K562 (cell line): ENCODE results near the gene GZMM. TPM values are rescaled to one million over a fixed set of nuclear protein-coding genes. Genes with fewer than 3 reads are reported as not detected.

Experiments used
- BCL6 ChIP-seq: fragments of 250-450 bp; sonication (Bioruptor Pico); IDR thresholded peaks from 2 replicates; pipeline ENCODE4 v1.4.0; 2020
- DDX20 ChIP-seq: fragments of 450-650 bp; IDR thresholded peaks from 2 replicates; pipeline ENCODE4 v1.6.1; 2016; ENCODE audit warnings: missing genetic modification characterization, low read depth, mild to moderate bottlenecking, missing compliant biosample characterization, moderate library complexity
- DIDO1 ChIP-seq: fragments of 450-650 bp; IDR thresholded peaks from 2 replicates; pipeline ENCODE4 v1.6.1; 2016; ENCODE audit warnings: low read depth, missing biosample characterization, missing genetic modification characterization
- EGR1 ChIP-seq: fragments of 450-650 bp; conservative IDR thresholded peaks from 2 replicates; pipeline ENCODE4 v1.6.1; 2017; ENCODE audit warnings: mild to moderate bottlenecking
- MAZ ChIP-seq, 2 experiments: fragments of 450-650 bp in 1 of 2; sonication (generic) in 1 of 2; formaldehyde crosslinking; IDR thresholded peaks in 1 of 2; conservative IDR thresholded peaks in 1 of 2; 2 replicates each; pipeline versions ENCODE4 v1.4.0 to v1.5.0; 2020; ENCODE audit warnings: mild to moderate bottlenecking in 1 of 2, missing genetic modification reagents in 1 of 2
- POLR2G ChIP-seq: fragments of 200-400 bp; formaldehyde crosslinking; IDR thresholded peaks from 2 replicates; pipeline ENCODE4 v1.6.1; 2017; ENCODE audit warnings: low read depth, mild to moderate bottlenecking, antibody characterized with exemption, low read length, moderate library complexity
- PRMT5 ChIP-seq: sonication (generic); formaldehyde crosslinking; IDR thresholded peaks from 2 replicates; pipeline ENCODE4 v1.5.0; 2020; ENCODE audit warnings: missing genetic modification reagents
- RB1 ChIP-seq: fragments of 450-650 bp; IDR thresholded peaks from 2 replicates; pipeline ENCODE4 v1.6.1; 2017; ENCODE audit warnings: low read depth, mild to moderate bottlenecking
- RBBP5 ChIP-seq: fragments of 200-600 bp; sonication (generic); IDR thresholded peaks from 2 replicates; pipeline ENCODE4 v1.6.1; 2012; ENCODE audit warnings: borderline replicate concordance, mild to moderate bottlenecking, low read length, control low read depth, inconsistent platforms; ENCODE audit not compliant: insufficient read depth, poor library complexity, severe bottlenecking
- RBM22 ChIP-seq: fragments of 200-400 bp; formaldehyde crosslinking; IDR thresholded peaks from 2 replicates; pipeline ENCODE4 v1.6.1; 2018; ENCODE audit warnings: low read length, low read depth; ENCODE audit not compliant: poor library complexity, severe bottlenecking
- SREBF2 ChIP-seq: sonication (generic); formaldehyde crosslinking; IDR thresholded peaks from 2 replicates; pipeline ENCODE4 v1.4.0; 2020; ENCODE audit warnings: mild to moderate bottlenecking, missing genetic modification reagents
- TCF3 ChIP-seq: sonication (generic); formaldehyde crosslinking; IDR thresholded peaks from 2 replicates; pipeline ENCODE4 v1.4.0; 2020; ENCODE audit warnings: mild to moderate bottlenecking, missing genetic modification reagents
- ZNF165 ChIP-seq: fragments of 250-450 bp; sonication (Bioruptor Pico); IDR thresholded peaks from 2 replicates; pipeline ENCODE4 v1.4.0; 2020; ENCODE audit warnings: borderline replicate concordance
- polyA plus RNA-seq, 8 experiments: library from polyadenylated mRNA; depleted of rRNA in 4 of 8; stranded (reverse) in 5 of 8; unstranded in 3 of 8; fragments of >200 nt; fragmentation: Nextera tagmentation in 2 of 8; fragmentation: Illumina TruSeq in 1 of 8; extraction: Ambion mirVana in 2 of 8; extraction: Trizol in 1 of 8; gene quantifications; 2 replicates each; pipeline versions ENCODE4 v1.2.1 to v1.2.3, GENCODE V29; 2011 to 2014; ENCODE audit warnings: inconsistent platforms in 1 of 8, missing spikeins in 1 of 8
- total RNA-seq, 7 experiments: library from RNA; depleted of rRNA in 6 of 7; stranded (reverse); fragments of >200 nt in 6 of 7; fragmentation: Illumina TruSeq in 2 of 7; extraction: Trizol in 2 of 7; gene quantifications; 2 replicates each; pipeline versions ENCODE4 v1.2.1 to v1.2.3, GENCODE V29; 2011 to 2021; ENCODE audit warnings: low replicate concordance in 1 of 7
- TF ChIP-seq, protein P1 (sequence below): fragments of 250-450 bp; sonication (Bioruptor Pico); IDR thresholded peaks from 2 replicates; pipeline ENCODE4 v1.4.0; 2020; ENCODE audit warnings: mild to moderate bottlenecking, moderate library complexity
- TF ChIP-seq, protein P2 (sequence below), 2 experiments: fragments of 450-650 bp; IDR thresholded peaks; 2 replicates each; pipeline ENCODE4 v1.6.1; 2018; ENCODE audit warnings: mild to moderate bottlenecking in 2 of 2, low read depth in 1 of 2; ENCODE audit not compliant: partially characterized antibody in 2 of 2
- TF ChIP-seq, protein P3 (sequence below): sonication (generic); formaldehyde crosslinking; IDR thresholded peaks from 2 replicates; pipeline ENCODE4 v1.8.0; 2022; ENCODE audit warnings: missing genetic modification reagents, mild to moderate bottlenecking, moderate library complexity, borderline replicate concordance
- TF ChIP-seq, protein P4 (sequence below): fragments of 200-800 bp; sonication (Bioruptor generic); IDR thresholded peaks from 2 replicates; pipeline ENCODE4 v1.6.1; 2017; ENCODE audit warnings: missing genetic modification characterization, missing compliant biosample characterization

The GZMM gene
- total and polyA plus RNA-seq, 9 of the 15 experiments (the other 6 are each of a cell fraction or from before 2014, with no cell fraction given), result 0.08 to 2.6 (median 0.70) TPM; not detected in 2

DNA sequence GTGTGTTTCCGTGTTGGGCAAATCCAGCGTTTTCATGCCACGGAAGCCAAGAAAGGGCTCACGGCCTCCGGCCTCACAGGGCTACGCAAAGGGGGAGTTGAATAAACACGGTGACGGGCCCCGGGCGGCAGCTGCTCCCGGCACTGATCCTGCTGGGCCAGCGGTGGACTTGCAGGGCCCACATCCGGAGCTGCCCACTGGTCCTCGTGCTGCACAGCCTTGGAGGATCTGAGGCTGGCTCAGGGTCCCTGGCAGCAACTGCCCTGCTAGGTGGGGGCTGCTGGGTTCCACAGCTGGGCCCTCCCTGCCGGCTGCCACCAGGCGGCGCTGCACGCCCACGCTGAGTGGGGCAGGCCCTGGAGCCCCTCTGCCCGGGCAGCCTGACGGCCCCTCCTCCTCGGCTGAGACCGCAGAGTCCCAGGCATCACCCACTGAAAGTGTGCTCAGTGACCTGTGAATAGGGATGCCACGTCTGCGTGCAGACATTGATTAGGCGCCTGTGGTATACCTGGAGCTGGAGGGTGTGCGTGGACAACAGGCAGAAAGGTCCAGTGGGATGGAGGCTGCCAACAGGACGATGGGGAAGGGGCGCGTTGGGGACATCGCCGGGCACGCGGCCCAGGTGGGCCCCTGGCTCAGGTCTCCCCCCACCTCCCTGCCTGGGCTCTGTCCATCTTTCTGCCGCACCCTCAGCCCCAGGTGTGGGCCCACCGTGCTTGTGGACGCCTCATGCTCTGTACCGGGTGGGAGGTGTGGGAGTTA is 40.6 kb downstream of the GZMM start (continued):
- TF ChIP-seq, protein P1, sequence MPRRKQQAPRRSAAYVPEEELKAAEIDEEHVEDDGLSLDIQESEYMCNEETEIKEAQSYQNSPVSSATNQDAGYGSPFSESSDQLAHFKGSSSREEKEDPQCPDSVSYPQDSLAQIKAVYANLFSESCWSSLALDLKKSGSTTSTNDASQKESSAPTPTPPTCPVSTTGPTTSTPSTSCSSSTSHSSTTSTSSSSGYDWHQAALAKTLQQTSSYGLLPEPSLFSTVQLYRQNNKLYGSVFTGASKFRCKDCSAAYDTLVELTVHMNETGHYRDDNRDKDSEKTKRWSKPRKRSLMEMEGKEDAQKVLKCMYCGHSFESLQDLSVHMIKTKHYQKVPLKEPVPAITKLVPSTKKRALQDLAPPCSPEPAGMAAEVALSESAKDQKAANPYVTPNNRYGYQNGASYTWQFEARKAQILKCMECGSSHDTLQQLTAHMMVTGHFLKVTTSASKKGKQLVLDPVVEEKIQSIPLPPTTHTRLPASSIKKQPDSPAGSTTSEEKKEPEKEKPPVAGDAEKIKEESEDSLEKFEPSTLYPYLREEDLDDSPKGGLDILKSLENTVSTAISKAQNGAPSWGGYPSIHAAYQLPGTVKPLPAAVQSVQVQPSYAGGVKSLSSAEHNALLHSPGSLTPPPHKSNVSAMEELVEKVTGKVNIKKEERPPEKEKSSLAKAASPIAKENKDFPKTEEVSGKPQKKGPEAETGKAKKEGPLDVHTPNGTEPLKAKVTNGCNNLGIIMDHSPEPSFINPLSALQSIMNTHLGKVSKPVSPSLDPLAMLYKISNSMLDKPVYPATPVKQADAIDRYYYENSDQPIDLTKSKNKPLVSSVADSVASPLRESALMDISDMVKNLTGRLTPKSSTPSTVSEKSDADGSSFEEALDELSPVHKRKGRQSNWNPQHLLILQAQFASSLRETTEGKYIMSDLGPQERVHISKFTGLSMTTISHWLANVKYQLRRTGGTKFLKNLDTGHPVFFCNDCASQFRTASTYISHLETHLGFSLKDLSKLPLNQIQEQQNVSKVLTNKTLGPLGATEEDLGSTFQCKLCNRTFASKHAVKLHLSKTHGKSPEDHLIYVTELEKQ (CRISPR knock-in tag), result no peak
- TF ChIP-seq RBM22, result peak; percentile 89
- no peak for TF ChIP-seq PRMT5 (CRISPR knock-in tag)
- TF ChIP-seq, protein P2, sequence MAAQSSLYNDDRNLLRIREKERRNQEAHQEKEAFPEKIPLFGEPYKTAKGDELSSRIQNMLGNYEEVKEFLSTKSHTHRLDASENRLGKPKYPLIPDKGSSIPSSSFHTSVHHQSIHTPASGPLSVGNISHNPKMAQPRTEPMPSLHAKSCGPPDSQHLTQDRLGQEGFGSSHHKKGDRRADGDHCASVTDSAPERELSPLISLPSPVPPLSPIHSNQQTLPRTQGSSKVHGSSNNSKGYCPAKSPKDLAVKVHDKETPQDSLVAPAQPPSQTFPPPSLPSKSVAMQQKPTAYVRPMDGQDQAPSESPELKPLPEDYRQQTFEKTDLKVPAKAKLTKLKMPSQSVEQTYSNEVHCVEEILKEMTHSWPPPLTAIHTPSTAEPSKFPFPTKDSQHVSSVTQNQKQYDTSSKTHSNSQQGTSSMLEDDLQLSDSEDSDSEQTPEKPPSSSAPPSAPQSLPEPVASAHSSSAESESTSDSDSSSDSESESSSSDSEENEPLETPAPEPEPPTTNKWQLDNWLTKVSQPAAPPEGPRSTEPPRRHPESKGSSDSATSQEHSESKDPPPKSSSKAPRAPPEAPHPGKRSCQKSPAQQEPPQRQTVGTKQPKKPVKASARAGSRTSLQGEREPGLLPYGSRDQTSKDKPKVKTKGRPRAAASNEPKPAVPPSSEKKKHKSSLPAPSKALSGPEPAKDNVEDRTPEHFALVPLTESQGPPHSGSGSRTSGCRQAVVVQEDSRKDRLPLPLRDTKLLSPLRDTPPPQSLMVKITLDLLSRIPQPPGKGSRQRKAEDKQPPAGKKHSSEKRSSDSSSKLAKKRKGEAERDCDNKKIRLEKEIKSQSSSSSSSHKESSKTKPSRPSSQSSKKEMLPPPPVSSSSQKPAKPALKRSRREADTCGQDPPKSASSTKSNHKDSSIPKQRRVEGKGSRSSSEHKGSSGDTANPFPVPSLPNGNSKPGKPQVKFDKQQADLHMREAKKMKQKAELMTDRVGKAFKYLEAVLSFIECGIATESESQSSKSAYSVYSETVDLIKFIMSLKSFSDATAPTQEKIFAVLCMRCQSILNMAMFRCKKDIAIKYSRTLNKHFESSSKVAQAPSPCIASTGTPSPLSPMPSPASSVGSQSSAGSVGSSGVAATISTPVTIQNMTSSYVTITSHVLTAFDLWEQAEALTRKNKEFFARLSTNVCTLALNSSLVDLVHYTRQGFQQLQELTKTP (IDR thresholded peaks at IDR 0.05; ENCODE audit: low read depth in 1 of 2, partially characterized antibody in 2 of 2), result no peak
- TF ChIP-seq, protein P3, sequence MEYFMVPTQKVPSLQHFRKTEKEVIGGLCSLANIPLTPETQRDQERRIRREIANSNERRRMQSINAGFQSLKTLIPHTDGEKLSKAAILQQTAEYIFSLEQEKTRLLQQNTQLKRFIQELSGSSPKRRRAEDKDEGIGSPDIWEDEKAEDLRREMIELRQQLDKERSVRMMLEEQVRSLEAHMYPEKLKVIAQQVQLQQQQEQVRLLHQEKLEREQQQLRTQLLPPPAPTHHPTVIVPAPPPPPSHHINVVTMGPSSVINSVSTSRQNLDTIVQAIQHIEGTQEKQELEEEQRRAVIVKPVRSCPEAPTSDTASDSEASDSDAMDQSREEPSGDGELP (CRISPR knock-in tag), result peak; percentile 89
- TF ChIP-seq RB1, result peak; percentile 83
- TF ChIP-seq POLR2G, result peak; percentile 84
- TF ChIP-seq TCF3, result no peak
- TF ChIP-seq SREBF2 (CRISPR knock-in tag), result no peak
- TF ChIP-seq DIDO1 (tag), result no peak
- no peak for TF ChIP-seq ZNF165
- TF ChIP-seq EGR1, result peak; percentile 68
- TF ChIP-seq RBBP5, result no peak
- TF ChIP-seq BCL6 (CRISPR knock-in tag), result no peak
- peak; percentile 77 to 89 for TF ChIP-seq MAZ (CRISPR knock-in tag; conservative IDR thresholded peaks at IDR 0.05 in 1 of 2, IDR thresholded peaks at IDR 0.05 in 1 of 2)
- TF ChIP-seq DDX20 (tag), result no peak
- TF ChIP-seq, protein P4, sequence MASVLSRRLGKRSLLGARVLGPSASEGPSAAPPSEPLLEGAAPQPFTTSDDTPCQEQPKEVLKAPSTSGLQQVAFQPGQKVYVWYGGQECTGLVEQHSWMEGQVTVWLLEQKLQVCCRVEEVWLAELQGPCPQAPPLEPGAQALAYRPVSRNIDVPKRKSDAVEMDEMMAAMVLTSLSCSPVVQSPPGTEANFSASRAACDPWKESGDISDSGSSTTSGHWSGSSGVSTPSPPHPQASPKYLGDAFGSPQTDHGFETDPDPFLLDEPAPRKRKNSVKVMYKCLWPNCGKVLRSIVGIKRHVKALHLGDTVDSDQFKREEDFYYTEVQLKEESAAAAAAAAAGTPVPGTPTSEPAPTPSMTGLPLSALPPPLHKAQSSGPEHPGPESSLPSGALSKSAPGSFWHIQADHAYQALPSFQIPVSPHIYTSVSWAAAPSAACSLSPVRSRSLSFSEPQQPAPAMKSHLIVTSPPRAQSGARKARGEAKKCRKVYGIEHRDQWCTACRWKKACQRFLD, result no peak
